ENCODE measurements around the gene OTOG.

Gene OTOG

DNA sequence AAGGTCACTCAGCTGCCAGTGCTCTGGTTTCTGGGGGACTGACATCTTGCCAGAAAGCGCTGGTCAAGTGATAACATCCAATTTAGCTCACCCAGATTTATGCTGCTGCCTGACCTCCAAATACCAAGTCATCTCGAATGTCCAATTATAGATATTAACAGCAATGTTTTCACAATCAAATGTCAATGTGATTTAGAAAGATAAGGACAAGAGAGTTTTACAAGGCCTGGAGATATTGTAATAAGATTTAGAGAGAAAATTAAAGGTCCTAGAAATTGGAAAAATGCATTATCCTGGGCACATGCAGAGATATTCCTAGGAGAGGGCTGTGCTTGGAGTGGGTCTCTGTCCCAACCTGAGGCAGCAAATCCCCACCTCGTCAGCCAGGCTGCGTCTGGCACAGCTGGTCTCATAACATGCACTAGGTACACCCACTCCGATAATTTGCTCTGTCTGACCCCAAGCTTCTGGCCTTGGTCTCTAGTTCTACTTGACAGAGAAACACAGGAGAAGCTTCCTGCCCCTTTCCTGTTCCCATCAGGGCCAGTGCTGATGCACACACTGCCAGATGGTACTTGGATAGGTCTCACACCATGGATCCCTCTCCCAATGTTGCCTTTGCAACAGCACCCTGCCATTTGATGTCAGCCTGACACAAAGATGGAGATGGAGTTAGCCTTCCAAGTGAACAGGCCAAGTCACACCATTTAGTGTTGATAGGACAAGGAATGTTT lies 31.4 kb upstream of the OTOG start:
- Mint-ChIP-seq H3K27ac (no peak overlapping the region), H3K36me3 (ENCODE audit: low read depth) (no peaks in the 10 kb centered on the region), H3K9me3 (no peaks in the 10 kb centered on the region), H3K4me3 (no peak overlapping the region), H3K27me3 (ENCODE audit: low read depth, poor library complexity) (peaks cover 17% of the 10 kb centered on the region), H3K4me1 (peaks cover 18% of the 10 kb centered on the region)
- TF ChIP-seq, protein P1, sequence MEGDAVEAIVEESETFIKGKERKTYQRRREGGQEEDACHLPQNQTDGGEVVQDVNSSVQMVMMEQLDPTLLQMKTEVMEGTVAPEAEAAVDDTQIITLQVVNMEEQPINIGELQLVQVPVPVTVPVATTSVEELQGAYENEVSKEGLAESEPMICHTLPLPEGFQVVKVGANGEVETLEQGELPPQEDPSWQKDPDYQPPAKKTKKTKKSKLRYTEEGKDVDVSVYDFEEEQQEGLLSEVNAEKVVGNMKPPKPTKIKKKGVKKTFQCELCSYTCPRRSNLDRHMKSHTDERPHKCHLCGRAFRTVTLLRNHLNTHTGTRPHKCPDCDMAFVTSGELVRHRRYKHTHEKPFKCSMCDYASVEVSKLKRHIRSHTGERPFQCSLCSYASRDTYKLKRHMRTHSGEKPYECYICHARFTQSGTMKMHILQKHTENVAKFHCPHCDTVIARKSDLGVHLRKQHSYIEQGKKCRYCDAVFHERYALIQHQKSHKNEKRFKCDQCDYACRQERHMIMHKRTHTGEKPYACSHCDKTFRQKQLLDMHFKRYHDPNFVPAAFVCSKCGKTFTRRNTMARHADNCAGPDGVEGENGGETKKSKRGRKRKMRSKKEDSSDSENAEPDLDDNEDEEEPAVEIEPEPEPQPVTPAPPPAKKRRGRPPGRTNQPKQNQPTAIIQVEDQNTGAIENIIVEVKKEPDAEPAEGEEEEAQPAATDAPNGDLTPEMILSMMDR (IDR thresholded peaks at IDR 0.05): no peak
- no peak for DNase-seq

DNA sequence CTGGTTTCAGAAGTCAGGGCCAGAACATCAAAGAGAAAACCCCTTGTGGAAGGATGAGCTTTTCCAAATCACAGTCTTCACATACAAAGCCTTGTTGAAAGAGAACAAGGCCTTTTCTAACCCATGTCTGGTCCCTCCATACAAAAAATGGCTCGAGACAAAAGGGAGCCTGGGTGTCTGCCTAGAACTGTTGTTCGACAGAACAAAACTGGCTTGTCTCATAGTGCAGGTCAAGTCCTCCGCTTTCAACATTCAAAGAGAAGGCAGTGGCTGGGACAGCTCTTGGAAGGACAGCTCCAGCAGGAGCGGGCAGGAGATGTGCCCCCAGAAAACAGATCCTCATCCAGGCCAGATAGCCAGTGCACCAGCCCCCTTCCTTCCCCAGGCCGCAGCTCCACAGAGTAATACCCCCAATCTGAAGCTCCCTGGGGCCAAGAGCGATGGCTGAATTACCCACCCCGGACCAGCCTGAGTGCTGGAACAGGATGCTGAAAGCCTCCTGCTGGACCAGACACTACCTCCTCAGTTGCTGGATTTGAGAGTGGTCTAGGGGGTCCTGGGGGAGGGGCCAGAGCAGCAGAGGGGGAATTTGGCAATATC lies 30.4 kb upstream of the OTOG start:
- no peak for DNase-seq
- Mint-ChIP-seq H3K4me1 (peaks cover 18% of the 10 kb centered on the region), H3K9me3 (no peaks in the 10 kb centered on the region), H3K4me3 (no peak overlapping the region), H3K27ac (no peak overlapping the region), H3K27me3 (ENCODE audit: low read depth, poor library complexity) (peaks cover 27% of the 10 kb centered on the region), H3K36me3 (ENCODE audit: low read depth) (no peaks in the 10 kb centered on the region)
- TF ChIP-seq, protein P1 (IDR thresholded peaks at IDR 0.05): no peak

DNA sequence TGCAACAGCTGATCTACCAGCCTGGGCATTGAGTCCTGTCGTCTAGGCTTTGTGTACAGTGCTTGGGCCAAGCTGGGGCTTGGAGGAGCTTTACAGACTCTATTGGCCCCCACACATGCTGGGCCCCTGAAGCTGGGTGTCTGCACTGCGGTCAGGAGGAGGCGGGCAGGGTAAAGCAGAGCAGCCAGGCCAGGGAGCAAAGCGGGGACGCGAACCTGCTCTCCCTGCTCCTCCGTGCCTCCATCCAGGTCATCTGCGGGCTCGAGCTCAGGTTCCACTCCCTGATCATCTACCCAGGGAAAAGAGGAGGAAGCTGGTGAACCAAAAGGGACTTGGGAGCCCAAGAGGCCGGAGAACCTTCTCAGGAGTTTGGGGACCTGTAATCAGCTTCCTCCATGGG lies 29.9 kb upstream of the OTOG start:
- peaks cover 22% of the 10 kb centered on the region for H3K27me3 Mint-ChIP-seq (ENCODE audit: low read depth, poor library complexity)
- H3K9me3 Mint-ChIP-seq: no peaks in the 10 kb centered on the region
- H3K27ac Mint-ChIP-seq: no peak overlapping the region
- H3K4me3 Mint-ChIP-seq: no peak overlapping the region
- TF ChIP-seq, protein P1 (IDR thresholded peaks at IDR 0.05): no peak
- H3K4me1 Mint-ChIP-seq: peaks cover 20% of the 10 kb centered on the region
- no peak for DNase-seq
- H3K36me3 Mint-ChIP-seq (ENCODE audit: low read depth): no peaks in the 10 kb centered on the region

DNA sequence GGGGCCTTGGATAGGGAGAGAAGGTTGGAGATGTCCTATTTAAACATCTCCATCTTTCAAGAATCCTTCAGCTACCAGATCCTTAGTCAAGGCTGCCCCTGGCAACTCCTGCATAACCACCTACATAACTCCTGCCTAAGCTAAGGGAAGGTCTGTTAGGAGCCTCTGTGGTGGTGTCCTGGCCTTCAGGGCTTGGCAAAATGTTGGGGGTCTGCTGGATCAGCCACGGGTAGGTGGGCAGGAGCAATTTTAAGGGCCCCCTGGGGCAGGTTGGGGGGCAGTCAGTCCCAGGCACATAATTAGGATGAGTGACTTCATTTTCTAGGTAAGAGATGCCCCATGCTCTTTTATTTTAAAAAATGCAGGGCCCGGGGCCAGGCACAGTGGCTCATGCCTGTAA lies 28.7 kb upstream of the OTOG start:
- Mint-ChIP-seq H3K27ac (no peak overlapping the region), H3K27me3 (ENCODE audit: low read depth, poor library complexity) (peaks cover 21% of the 10 kb centered on the region), H3K9me3 (no peaks in the 10 kb centered on the region), H3K4me1 (peaks cover 32% of the 10 kb centered on the region), H3K36me3 (ENCODE audit: low read depth) (no peaks in the 10 kb centered on the region), H3K4me3 (no peak overlapping the region)
- TF ChIP-seq, protein P1 (IDR thresholded peaks at IDR 0.05): no peak
- DNase-seq: no peak

DNA sequence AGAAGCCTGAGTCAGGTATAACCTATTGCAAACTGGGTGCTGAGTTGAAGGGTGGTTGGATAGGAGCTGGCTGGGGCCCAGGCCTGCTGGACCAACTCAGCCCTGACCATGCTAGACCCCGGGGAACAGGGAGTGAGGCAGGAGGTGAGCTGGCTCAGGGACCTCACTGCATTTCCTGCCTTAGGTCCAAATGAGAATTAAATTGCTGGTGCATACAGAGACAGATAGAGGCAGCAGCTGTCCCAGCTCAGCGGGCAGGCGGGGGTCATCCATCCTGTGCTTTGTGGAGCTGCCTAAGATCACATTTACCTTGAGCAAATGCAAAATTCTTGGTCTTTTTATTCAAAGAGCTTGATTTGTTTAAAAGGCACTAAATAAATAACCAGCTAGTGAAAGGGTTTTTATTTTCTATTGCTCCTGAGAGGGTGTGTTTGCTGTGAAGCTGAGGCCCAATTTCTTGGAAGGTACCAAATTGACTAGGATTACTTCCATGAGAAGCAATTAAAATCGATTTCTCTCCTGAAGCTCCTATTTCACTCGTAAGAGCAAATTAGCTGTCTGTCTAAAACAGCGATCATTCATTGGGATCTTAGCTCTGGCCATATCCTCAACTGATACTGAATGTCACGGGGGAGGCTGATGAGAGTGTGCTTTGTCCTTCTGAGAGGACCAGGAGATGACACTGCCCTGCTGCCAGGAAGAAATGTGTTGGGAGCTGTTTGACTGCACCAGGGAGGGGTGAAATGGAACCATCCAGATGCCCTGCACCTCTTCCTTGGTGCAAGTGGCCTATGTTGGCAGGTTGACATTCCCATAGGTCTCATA lies 27.8 kb upstream of the OTOG start:
- TF ChIP-seq, protein P1 (IDR thresholded peaks at IDR 0.05): no peak
- no peak for DNase-seq
- no peaks in the 10 kb centered on the region for H3K9me3 Mint-ChIP-seq
- H3K4me3 Mint-ChIP-seq: no peak overlapping the region
- H3K27ac Mint-ChIP-seq: no peak overlapping the region
- peaks cover 34% of the 10 kb centered on the region for H3K4me1 Mint-ChIP-seq
- H3K36me3 Mint-ChIP-seq (ENCODE audit: low read depth): no peaks in the 10 kb centered on the region
- peaks cover 16% of the 10 kb centered on the region for H3K27me3 Mint-ChIP-seq (ENCODE audit: low read depth, poor library complexity)

Data from nephron progenitor cell (in vitro differentiated cells).